ENCODE results near the gene NXF1. TPM values are rescaled to one million over a fixed set of nuclear protein-coding genes. Genes with fewer than 3 reads are reported as not detected.

The NXF1 gene
- total and polyA plus RNA-seq, 2 of the 13 experiments (the other 11 are each of a cell fraction or from before 2014, with no cell fraction given) = 30.4 to 30.9 TPM

DNA sequence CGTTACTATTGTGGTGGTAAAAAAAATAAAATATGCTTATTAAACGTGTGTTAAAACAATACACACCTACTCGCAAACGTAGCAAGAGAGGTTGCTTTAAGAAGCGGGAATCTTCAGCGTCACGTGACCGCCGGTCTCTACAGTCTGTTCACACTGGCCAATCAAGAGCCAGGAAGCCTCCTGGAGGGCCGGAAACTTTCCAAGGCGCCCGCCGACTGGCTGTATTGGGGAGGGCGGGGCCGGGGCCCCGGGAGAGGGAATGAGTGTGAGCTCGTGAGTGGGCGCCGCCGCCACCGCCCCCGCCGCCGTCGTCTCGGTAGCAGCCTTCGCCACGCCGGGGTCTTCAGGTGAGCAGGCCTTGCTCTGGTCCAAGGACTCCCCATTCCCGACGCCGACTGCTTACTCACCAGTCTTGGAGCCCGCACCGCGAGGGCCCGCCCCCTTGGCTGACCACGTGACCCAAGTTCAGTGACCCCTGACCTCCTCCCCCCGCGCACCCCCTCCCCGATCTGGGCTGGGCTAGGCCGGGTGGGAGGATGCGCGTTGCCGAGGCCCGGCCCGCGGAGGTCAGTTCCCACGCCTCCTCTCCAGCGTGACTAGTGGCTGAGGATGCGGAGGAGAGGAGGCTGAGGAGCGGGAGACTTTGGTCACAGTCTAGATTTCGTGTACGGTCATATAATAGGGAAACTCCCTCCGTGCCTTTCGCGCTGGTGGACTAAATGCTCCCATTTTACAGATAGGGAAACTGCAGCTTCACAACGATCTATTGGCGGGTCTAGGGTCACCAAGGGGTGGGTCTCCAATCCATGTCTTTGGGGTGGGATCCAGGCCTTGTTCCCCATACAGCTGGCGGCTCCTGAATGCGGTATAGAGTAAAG, 33.9 kb downstream of the NXF1 start, which contains the start of gene TAF6L (continued):
- no peak for TF ChIP-seq ATF5 (CRISPR knock-in tag; IDR thresholded peaks at IDR 0.05; ENCODE audit: low read depth)
- TF ChIP-seq MAF1 (CRISPR knock-in tag; IDR thresholded peaks at IDR 0.05; ENCODE audit: borderline replicate concordance) = no peak
- no peak for TF ChIP-seq CAMTA2 (CRISPR knock-in tag; IDR thresholded peaks at IDR 0.05; ENCODE audit: borderline replicate concordance)
- no peak; the same call in 1 of the 2 replicates for TF ChIP-seq MYNN (CRISPR knock-in tag; IDR thresholded peaks at IDR 0.05; ENCODE audit: low read depth)
- no peak for TF ChIP-seq NCOA1 (CRISPR knock-in tag; IDR thresholded peaks at IDR 0.05)
- no peak for TF ChIP-seq ZNF296 (CRISPR knock-in tag; conservative IDR thresholded peaks at IDR 0.05)
- TF ChIP-seq KMT2B (CRISPR knock-in tag; IDR thresholded peaks at IDR 0.05) = peak; percentile 65; the same call in 1 of the 2 replicates
- peak; percentile 19; the same call in 1 of the 2 replicates for TF ChIP-seq TBX2 (CRISPR knock-in tag; IDR thresholded peaks at IDR 0.05; ENCODE audit: borderline replicate concordance)
- TF ChIP-seq PAF1 (CRISPR knock-in tag; IDR thresholded peaks at IDR 0.05) = no peak
- TF ChIP-seq ZNF678 (CRISPR knock-in tag; IDR thresholded peaks at IDR 0.05) = no peak
- TF ChIP-seq ZNF773 (CRISPR knock-in tag; IDR thresholded peaks at IDR 0.05; ENCODE audit: borderline replicate concordance) = no peak
- TF ChIP-seq SIN3A (IDR thresholded peaks at IDR 0.05; ENCODE audit: borderline replicate concordance, low read depth, low read length) = peak; percentile 13; the same call in 1 of the 2 replicates
- TF ChIP-seq, protein P1, sequence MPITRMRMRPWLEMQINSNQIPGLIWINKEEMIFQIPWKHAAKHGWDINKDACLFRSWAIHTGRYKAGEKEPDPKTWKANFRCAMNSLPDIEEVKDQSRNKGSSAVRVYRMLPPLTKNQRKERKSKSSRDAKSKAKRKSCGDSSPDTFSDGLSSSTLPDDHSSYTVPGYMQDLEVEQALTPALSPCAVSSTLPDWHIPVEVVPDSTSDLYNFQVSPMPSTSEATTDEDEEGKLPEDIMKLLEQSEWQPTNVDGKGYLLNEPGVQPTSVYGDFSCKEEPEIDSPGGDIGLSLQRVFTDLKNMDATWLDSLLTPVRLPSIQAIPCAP (CRISPR knock-in tag; IDR thresholded peaks at IDR 0.05; ENCODE audit: low read depth) = no peak
- TF ChIP-seq, protein P2, sequence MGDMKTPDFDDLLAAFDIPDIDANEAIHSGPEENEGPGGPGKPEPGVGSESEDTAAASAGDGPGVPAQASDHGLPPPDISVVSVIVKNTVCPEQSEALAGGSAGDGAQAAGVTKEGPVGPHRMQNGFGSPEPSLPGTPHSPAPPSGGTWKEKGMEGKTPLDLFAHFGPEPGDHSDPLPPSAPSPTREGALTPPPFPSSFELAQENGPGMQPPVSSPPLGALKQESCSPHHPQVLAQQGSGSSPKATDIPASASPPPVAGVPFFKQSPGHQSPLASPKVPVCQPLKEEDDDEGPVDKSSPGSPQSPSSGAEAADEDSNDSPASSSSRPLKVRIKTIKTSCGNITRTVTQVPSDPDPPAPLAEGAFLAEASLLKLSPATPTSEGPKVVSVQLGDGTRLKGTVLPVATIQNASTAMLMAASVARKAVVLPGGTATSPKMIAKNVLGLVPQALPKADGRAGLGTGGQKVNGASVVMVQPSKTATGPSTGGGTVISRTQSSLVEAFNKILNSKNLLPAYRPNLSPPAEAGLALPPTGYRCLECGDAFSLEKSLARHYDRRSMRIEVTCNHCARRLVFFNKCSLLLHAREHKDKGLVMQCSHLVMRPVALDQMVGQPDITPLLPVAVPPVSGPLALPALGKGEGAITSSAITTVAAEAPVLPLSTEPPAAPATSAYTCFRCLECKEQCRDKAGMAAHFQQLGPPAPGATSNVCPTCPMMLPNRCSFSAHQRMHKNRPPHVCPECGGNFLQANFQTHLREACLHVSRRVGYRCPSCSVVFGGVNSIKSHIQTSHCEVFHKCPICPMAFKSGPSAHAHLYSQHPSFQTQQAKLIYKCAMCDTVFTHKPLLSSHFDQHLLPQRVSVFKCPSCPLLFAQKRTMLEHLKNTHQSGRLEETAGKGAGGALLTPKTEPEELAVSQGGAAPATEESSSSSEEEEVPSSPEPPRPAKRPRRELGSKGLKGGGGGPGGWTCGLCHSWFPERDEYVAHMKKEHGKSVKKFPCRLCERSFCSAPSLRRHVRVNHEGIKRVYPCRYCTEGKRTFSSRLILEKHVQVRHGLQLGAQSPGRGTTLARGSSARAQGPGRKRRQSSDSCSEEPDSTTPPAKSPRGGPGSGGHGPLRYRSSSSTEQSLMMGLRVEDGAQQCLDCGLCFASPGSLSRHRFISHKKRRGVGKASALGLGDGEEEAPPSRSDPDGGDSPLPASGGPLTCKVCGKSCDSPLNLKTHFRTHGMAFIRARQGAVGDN (CRISPR knock-in tag; IDR thresholded peaks at IDR 0.05) = peak; percentile 86
- 0 out of 2 replicates have a peak, but pooled peaks have one; percentile 29 for TF ChIP-seq ZNF343 (CRISPR knock-in tag; IDR thresholded peaks at IDR 0.05)
- no peak for TF ChIP-seq ZNF503 (CRISPR knock-in tag; IDR thresholded peaks at IDR 0.05)
- TF ChIP-seq ZNF670 (CRISPR knock-in tag; IDR thresholded peaks at IDR 0.05; ENCODE audit: borderline replicate concordance) = 0 out of 2 replicates have a peak, but pooled peaks have one; percentile 34
- no peak for TF ChIP-seq ZNF235 (CRISPR knock-in tag; IDR thresholded peaks at IDR 0.05; ENCODE audit: borderline replicate concordance)
- TF ChIP-seq IKZF1 (IDR thresholded peaks at IDR 0.05) = no peak
- no peak for TF ChIP-seq MBNL3 (CRISPR knock-in tag; conservative IDR thresholded peaks at IDR 0.05)
- no peak for TF ChIP-seq EZH2 (conservative IDR thresholded peaks at IDR 0.05; ENCODE audit: low read depth, low read length)
